Measurements from ENCODE around the gene KRT82. TPM values are rescaled to one million over a fixed set of nuclear protein-coding genes. Genes with fewer than 3 reads are reported as not detected.

Gene KRT82
- total and polyA plus RNA-seq, 2 experiments from 2014 or later: not detected

GRCh38 chr12:52391618-52392002, 14.5 kb downstream of the KRT82 start:
- Histone ChIP-seq H3F3A (replicated peaks; ENCODE audit: low read depth) (no peaks in the 10 kb centered on the region), H3K4me2 (no peak overlapping the region), H2AFZ (no peak overlapping the region), H3K27me3 (ENCODE audit: insufficient read depth) (no peaks in the 10 kb centered on the region), H3K79me2 (replicated peaks; ENCODE audit: insufficient read depth) (no peaks in the 10 kb centered on the region), H3K4me3 (no peak overlapping the region), H3K36me3 (ENCODE audit: insufficient read depth) (no peaks in the 10 kb centered on the region), H4K20me1 (replicated peaks; ENCODE audit: insufficient read depth) (no peaks in the 10 kb centered on the region), H3K4me1 (ENCODE audit: insufficient read depth) (no peaks in the 10 kb centered on the region), H3K27ac (ENCODE audit: low read depth) (no peak overlapping the region), H3K9me2 (ENCODE audit: insufficient read depth) (0 out of 2 replicates have a peak, but pooled peaks cover 2% of the 10 kb centered on the region)
- ATAC-seq (no peak), DNase-seq (ENCODE audit: low spot score) (no peak)
- no peak for TF ChIP-seq JUNB (IDR thresholded peaks at IDR 0.05; ENCODE audit: unreplicated experiment)
- no peak for TF ChIP-seq CREB1 (CRISPR knock-in tag; IDR thresholded peaks at IDR 0.05; ENCODE audit: low read depth)
- no peak for TF ChIP-seq ZNF114 (CRISPR knock-in tag; IDR thresholded peaks at IDR 0.05)
- no peak for TF ChIP-seq EZH2phosphoT487 (IDR thresholded peaks at IDR 0.05; ENCODE audit: unreplicated experiment)
- no peak for TF ChIP-seq REST (IDR thresholded peaks at IDR 0.05; ENCODE audit: unreplicated experiment)
- TF ChIP-seq POLR2AphosphoS5 (IDR thresholded peaks at IDR 0.05; ENCODE audit: low read depth): no peak
- no peak for TF ChIP-seq CTCF (conservative IDR thresholded peaks at IDR 0.05; ENCODE audit: low read depth in 2 of 2)
- no peak for TF ChIP-seq NANOG (IDR thresholded peaks at IDR 0.05; ENCODE audit: borderline replicate concordance)
- TF ChIP-seq ZNF331 (CRISPR knock-in tag; IDR thresholded peaks at IDR 0.05; ENCODE audit: low read depth): no peak
- TF ChIP-seq ETS1 (IDR thresholded peaks at IDR 0.05): no peak
- no peak for TF ChIP-seq EZH2 (IDR thresholded peaks at IDR 0.05; ENCODE audit: low read depth, unreplicated experiment)
- TF ChIP-seq STAT1 (IDR thresholded peaks at IDR 0.05; ENCODE audit: unreplicated experiment): no peak
- no peak for TF ChIP-seq ZNF462 (CRISPR knock-in tag; IDR thresholded peaks at IDR 0.05)
- Mint-ChIP-seq H3K27me3 (ENCODE audit: insufficient read depth, low read depth, poor library complexity) (peaks cover 3% of the 10 kb centered on the region), H3K36me3 (ENCODE audit: low read depth) (no peaks in the 10 kb centered on the region), H3K9me3 (no peaks in the 10 kb centered on the region; the same call in 2 of the 3 replicates), H3K27ac (no peak overlapping the region), H3K4me3 (no peak overlapping the region), H3K4me1 (peaks cover 8% of the 10 kb centered on the region; the same call in 2 of the 3 replicates)
